Coronary artery (tissue), 2 donors: ENCODE results near the gene KCNT2.

Source experiments
- DNase-seq: peaks from one replicate; pipeline ENCODE4 v3.0.0-alpha.2; 2017; ENCODE audit warnings: low spot score
- H3K27ac ChIP-seq, 2 donors: fragments of 200-600 bp; sonication (generic); one replicate each; pipeline ENCODE4 v1.5.1; 2016 to 2019
- H3K4me3 ChIP-seq: fragments of 200-600 bp; sonication (generic); 2 replicates; pipeline ENCODE4 v1.5.1; 2016; ENCODE audit warnings: mild to moderate bottlenecking, moderate library complexity
- TF ChIP-seq, protein P1 (sequence below): fragments of 200-600 bp; sonication (generic); IDR thresholded peaks from one replicate; pipeline ENCODE4 v1.5.1; 2019; ENCODE audit warnings: antibody characterized with exemption

Gene KCNT2

DNA sequence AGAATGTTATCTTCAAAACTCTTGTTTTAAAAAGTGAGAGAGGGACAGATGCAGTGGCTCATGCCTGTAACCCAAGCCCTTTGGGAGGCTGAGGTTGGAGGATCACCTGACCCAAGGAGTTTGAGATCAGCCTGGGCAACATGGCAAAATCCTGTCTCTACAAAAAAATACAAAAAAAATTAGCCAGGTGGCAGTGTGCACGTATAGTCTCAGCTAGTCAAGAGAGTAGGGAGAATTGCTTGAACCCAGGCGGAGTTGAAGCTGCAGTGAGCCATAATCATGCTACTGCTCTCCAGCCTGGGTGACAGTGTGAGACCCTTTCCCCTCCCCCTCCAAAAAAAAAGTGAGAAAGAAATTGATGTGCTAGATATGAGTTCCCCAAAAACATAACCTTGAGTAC lies 131.0 kb downstream of the KCNT2 start:
- Histone ChIP-seq H3K27ac (no peak overlapping the region), H3K4me3 (no peak overlapping the region)
- no peak for DNase-seq
- TF ChIP-seq, protein P1, sequence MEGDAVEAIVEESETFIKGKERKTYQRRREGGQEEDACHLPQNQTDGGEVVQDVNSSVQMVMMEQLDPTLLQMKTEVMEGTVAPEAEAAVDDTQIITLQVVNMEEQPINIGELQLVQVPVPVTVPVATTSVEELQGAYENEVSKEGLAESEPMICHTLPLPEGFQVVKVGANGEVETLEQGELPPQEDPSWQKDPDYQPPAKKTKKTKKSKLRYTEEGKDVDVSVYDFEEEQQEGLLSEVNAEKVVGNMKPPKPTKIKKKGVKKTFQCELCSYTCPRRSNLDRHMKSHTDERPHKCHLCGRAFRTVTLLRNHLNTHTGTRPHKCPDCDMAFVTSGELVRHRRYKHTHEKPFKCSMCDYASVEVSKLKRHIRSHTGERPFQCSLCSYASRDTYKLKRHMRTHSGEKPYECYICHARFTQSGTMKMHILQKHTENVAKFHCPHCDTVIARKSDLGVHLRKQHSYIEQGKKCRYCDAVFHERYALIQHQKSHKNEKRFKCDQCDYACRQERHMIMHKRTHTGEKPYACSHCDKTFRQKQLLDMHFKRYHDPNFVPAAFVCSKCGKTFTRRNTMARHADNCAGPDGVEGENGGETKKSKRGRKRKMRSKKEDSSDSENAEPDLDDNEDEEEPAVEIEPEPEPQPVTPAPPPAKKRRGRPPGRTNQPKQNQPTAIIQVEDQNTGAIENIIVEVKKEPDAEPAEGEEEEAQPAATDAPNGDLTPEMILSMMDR: no peak

GRCh38 chr1:196467230-196467925 lies 140.9 kb downstream of the KCNT2 start:
- Histone ChIP-seq H3K4me3 (no peak overlapping the region), H3K27ac (no peak overlapping the region)
- TF ChIP-seq, protein P1: no peak
- no peak for DNase-seq

DNA sequence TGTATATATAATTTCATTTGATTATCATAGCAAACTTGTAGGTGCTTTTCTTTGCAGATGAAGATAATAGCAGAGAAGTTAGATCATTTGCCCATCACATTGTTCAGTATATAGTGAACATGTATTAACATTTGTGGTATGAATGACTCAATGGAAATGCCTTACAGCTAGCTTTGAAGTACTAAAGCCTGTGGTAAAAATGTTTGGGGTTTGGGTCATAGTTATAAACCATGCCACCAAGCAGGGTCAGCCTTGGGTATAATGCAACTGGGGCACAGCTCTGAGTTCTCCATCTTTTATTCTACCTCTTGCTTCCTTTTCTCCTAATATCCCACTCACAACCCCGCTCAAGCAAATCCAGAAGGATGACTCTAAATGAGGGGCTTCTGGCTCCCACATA lies 141.6 kb downstream of the KCNT2 start:
- TF ChIP-seq, protein P1: no peak
- Histone ChIP-seq H3K4me3 (no peak overlapping the region), H3K27ac (no peak overlapping the region)
- no peak for DNase-seq

DNA sequence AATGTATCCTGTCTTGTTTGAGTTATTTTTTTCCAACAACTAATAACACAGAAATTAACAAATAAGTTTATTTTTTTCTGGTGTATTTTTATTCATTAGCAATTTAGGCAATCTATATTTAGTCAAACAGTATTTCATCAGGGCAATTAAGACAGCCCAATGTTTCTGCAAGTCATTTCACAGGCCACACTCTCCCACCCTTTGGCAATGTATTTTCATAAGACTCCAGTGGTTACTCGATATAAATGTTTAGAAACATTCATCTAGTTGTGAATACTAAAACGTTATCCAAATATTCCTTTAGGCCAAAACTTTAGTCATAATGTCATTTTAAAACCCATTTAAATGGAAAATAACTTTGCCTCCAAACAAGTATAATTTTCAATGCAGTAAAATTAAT lies 142.1 kb downstream of the KCNT2 start:
- H3K27ac ChIP-seq: no peak overlapping the region
- H3K4me3 ChIP-seq: no peak overlapping the region
- TF ChIP-seq, protein P1: no peak
- no peak for DNase-seq

- no peak overlapping the region for H3K27ac ChIP-seq
- H3K4me3 ChIP-seq: no peak overlapping the region
- TF ChIP-seq, protein P1: no peak
- no peak for DNase-seq
These were observed 143.7 kb downstream of the KCNT2 start for GRCh38 chr1:196464480-196464941.

DNA sequence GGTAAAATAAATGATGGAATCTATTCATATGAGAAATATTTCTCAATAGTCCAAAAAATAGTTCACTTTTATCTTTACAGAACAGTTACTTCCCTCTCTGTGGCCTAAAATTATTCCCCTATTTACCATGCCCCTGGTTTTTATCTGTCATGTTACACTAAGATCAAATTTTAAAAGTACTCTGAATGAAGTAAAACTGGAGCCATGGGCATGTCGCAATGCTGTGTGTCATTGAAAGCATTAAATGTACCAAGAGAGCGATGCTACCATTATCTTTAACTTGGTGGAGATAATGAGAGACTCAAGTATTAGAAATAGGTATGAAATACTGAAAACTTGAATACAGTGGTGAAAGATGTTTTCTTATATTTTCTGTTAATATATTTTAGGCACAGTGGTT lies 146.2 kb downstream of the KCNT2 start:
- TF ChIP-seq, protein P1: no peak
- Histone ChIP-seq H3K27ac (peak overlapping the region in 1 of 2 donors; percentile 0), H3K4me3 (no peak overlapping the region)
- DNase-seq: no peak

- no peak overlapping the region for H3K27ac ChIP-seq
- no peak overlapping the region for H3K4me3 ChIP-seq
- TF ChIP-seq, protein P1: no peak
- DNase-seq: no peak
These were observed 146.7 kb downstream of the KCNT2 start for GRCh38 chr1:196461521-196461920.
